ENCODE results near the gene STK17A.

Gene STK17A

GRCh38 chr7:43582503-43583423 is at the start of gene STK17A:
Gene STK17A, plus strand, starts transcription at chr7:43583108. Its CDS starts 136 bp downstream, at chr7:43583244.
- DNase-seq, result peak; percentile 97

DNA sequence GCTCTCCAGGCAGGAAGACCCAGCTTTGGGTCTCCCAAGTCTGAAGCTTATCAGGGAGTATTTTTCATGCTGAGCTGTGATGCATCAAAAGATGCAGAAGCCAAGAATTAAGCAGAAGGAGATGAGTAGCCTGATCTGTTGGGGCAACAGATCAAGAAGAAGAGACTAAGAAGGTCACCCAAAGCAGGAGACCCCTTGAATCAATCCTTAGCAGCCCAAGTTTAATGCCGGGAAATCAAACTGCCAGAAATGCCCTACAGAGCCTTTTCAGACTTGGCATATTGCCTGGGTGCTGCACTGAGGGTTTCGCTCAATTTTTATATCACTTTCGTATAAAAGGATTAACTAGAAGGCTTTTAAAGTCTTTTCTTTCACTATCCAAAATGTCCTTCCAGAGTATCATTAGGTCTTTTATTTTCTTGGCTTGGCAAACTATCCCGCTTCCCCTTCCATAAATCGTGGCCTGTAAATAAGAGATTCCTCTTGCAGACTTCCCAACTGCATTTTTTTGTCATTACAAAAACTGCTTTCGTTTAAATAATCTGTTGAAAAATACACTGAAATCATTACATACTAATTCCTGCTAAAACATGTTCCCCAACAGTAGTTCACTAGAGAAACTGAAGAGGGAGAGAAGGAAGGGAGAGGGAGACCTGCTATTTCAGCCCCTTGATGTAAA is 49.0 kb upstream of the STK17A start:
- no peak for DNase-seq

GRCh38 chr7:43535031-43535451 is 47.9 kb upstream of the STK17A start:
- DNase-seq, result no peak

GRCh38 chr7:43535810-43536585 is 46.9 kb upstream of the STK17A start:
- DNase-seq, result no peak

- no peak for DNase-seq
Measured at GRCh38 chr7:43536773-43537172, 46.1 kb upstream of the STK17A start.

- no peak for DNase-seq
Measured at GRCh38 chr7:43537765-43538403, 45.0 kb upstream of the STK17A start.

- DNase-seq, result no peak
Measured at GRCh38 chr7:43538404-43538771, 44.5 kb upstream of the STK17A start.

DNA sequence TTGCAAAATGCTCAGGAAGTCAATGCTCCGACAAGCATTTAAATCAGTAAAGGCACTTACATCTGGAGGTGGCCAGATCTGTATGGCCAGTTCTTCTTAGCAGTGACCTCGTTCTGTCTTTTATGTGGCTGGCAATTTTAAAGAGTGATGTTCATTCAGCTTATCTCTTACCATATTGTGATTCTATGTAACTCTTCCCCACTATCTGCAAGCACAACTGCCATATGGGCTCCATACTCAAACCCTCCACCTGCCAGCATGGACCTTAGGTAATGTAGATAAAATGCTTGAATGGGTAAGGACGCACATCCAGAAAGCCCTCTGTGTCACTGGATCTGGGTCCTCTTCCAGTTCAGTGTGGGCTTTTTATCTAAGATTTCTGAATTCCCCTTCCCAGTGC is 42.4 kb upstream of the STK17A start:
- DNase-seq, result no peak

GRCh38 chr7:43542716-43543115 is 40.2 kb upstream of the STK17A start:
- no peak for DNase-seq

GRCh38 chr7:43546231-43546630 is 36.7 kb upstream of the STK17A start:
- no peak for DNase-seq

DNA sequence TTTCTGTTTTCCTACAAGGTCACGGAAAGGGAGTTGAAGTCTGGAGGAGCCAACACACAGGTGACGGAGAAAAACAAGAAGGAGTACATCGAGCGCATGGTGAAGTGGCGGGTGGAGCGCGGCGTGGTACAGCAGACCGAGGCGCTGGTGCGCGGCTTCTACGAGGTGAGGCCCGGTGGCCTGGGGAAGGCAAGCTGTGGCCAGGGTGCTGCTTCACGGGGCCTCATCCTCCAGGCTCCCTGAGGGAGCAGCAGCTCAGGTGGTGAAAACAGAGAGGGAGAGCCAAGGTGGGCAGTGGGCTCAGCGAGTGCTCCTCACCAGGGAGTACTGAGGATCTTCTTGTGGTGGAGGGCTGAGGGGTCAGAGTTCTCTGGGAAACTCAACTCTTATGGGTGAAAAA is 32.5 kb upstream of the STK17A start:
- DNase-seq, result no peak

DNA sequence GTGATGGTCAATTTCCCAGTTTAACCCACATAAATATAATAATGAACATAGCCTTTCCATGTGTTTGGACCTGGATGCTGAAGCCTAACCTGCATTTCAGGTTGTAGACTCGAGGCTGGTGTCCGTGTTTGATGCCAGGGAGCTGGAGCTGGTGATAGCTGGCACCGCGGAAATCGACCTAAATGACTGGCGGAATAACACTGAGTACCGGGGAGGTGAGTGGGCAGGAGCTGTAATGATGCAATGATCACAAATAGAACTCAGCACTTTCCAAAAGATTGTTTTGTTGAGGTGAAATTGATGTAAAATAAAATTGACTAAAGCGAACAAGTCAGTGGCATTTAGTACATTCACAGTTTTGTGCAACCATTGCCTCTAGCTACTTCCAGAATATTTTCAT is 30.8 kb upstream of the STK17A start:
- DNase-seq, result no peak

DNA sequence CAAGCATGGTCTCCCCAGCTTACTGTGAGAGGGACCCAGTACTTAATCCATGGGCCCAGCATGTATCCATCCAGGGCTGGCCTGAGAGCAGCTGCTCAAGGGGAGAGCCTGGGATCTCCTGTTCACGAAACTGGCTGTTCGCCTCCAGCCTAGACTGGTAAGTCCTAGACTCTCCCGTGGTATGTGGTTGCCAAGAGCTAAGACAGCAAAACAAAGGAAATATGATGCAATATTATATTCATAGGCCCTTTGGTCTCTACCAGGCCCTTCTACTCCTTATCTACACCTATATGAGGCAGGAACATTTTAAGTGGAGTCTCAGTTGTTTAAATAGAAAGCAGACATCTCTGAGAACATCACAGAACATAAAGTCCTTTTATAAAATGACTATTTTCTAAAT is 28.9 kb upstream of the STK17A start:
- DNase-seq, result no peak

- DNase-seq, result peak; percentile 8
Measured at GRCh38 chr7:43554423-43554822, 28.5 kb upstream of the STK17A start.

- no peak for DNase-seq
Measured at GRCh38 chr7:43557831-43558495, 24.9 kb upstream of the STK17A start.

- DNase-seq, result no peak
Measured at GRCh38 chr7:43559171-43559945, 23.6 kb upstream of the STK17A start.

- no peak for DNase-seq
Measured at GRCh38 chr7:43559946-43560335, 23.0 kb upstream of the STK17A start.

DNA sequence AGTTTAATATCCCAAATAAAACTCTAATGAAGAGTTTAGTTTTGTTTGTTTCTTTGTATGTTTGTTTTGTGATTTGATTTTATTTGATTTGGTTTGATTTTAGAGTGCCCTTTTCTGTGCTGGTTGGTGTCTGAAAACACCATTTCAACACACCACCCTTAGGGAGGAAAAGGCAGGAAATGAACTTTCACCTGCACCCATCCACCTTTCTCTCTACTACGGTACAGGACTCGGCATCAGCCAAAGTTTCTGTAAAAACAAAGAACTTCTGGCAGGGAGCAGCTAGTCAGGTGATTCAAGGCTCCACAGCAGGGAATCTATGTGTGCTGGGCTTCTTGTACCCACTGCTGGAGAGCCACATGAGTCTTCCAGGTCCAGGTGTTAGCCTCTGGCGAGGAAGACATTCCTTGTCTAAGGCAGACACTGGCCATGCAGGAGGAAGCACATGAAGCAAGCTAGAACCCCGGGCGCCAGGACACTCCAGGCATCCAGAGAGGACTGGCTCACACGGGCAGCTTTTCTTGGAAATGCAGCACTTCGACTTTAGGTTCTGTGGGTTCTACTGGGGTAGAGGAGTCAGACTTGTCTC is 22.1 kb upstream of the STK17A start:
- DNase-seq, result no peak

- DNase-seq, result no peak
Measured at GRCh38 chr7:43562383-43562782, 20.5 kb upstream of the STK17A start.

DNA sequence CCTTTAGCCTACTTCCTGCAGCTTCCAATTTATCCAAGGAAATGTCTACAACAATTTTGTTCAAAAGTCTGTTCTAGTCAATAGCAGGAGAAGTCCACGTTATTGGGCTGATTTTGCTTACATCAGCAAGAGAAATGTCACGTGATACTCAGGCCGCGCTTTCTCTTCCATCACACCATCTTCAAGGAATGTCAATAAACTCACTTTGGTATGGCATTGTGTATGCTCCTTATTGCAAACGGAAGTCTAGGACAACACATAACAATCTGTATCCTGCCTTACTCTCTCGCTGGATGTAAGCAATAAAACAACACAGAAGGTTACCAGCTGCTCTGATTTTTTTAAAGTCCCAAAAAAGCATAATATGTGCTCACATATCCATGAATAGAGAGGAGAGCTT is 17.1 kb upstream of the STK17A start:
- no peak for DNase-seq

DNA sequence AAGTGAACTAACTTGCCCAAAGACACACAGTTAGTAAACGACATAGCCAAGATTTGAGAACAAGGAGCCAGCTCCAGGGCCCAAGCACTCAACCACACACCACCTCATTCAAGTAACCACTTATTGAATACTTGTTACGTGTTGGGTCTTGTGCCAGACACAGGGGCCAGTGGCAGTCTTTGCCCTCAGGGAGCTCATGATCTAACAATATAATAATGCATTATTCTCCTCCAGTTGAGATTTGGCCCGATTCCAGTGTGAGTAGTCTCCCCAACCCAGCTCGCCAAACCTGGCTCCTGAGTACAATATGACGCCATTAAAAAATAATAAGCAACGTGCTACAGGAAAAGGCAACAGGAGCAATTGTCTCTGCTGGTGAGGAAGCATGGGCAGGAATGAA is 14.4 kb upstream of the STK17A start:
- DNase-seq, result no peak
